ENCODE results near the gene NAPSA. TPM values are rescaled to one million over a fixed set of nuclear protein-coding genes. Genes with fewer than 3 reads are reported as not detected.

NAPSA gene
- total RNA-seq, 1 experiment from 2014 or later = 0.11 TPM

GRCh38 chr19:50380751-50381151 lies 15.3 kb upstream of the NAPSA start:
- no peaks in the 10 kb centered on the region for H3K27me3 ChIP-seq (ENCODE audit: low read length)
- H3K9me2 ChIP-seq (replicated peaks; ENCODE audit: insufficient read depth, low read length) = no peaks in the 10 kb centered on the region
- peaks cover 27% of the 10 kb centered on the region for H3K79me2 ChIP-seq (ENCODE audit: low read length)
- no peak overlapping the region for H3K9ac ChIP-seq (ENCODE audit: low read length)
- H3K4me1 ChIP-seq (ENCODE audit: low read length) = peaks cover 30% of the 10 kb centered on the region
- no peaks in the 10 kb centered on the region for H3K9me3 ChIP-seq (ENCODE audit: low read length)
- H4K20me1 ChIP-seq (ENCODE audit: insufficient read depth, low read depth, low read length) = peaks cover 33% of the 10 kb centered on the region
- H3K4me3 ChIP-seq (ENCODE audit: low read length) = no peak overlapping the region
- H3K36me3 ChIP-seq (ENCODE audit: insufficient read depth, low read length) = peaks cover 21% of the 10 kb centered on the region
- no peak for DNase-seq
- no peak overlapping the region for H2AFZ ChIP-seq (ENCODE audit: low read length)
- no peak overlapping the region for H3K27ac ChIP-seq (ENCODE audit: low read length)
- H3K4me2 ChIP-seq (ENCODE audit: low read depth, low read length, poor library complexity, severe bottlenecking) = no peak overlapping the region

GRCh38 chr19:50380137-50380536 lies 14.7 kb upstream of the NAPSA start:
- Histone ChIP-seq H3K9me3 (ENCODE audit: low read length) (no peaks in the 10 kb centered on the region), H3K4me2 (ENCODE audit: low read depth, low read length, poor library complexity, severe bottlenecking) (no peak overlapping the region), H4K20me1 (ENCODE audit: insufficient read depth, low read depth, low read length) (peaks cover 27% of the 10 kb centered on the region), H3K27me3 (ENCODE audit: low read length) (no peaks in the 10 kb centered on the region), H3K9me2 (replicated peaks; ENCODE audit: insufficient read depth, low read length) (no peaks in the 10 kb centered on the region), H3K4me1 (ENCODE audit: low read length) (peaks cover 29% of the 10 kb centered on the region), H3K9ac (ENCODE audit: low read length) (no peak overlapping the region), H3K36me3 (ENCODE audit: insufficient read depth, low read length) (peaks cover 20% of the 10 kb centered on the region), H3K79me2 (ENCODE audit: low read length) (peaks cover 21% of the 10 kb centered on the region), H3K4me3 (ENCODE audit: low read length) (no peak overlapping the region), H3K27ac (ENCODE audit: low read length) (no peak overlapping the region), H2AFZ (ENCODE audit: low read length) (no peak overlapping the region)
- DNase-seq = no peak

GRCh38 chr19:50379602-50380001 lies 14.2 kb upstream of the NAPSA start:
- no peak for DNase-seq
- Histone ChIP-seq H3K9me2 (replicated peaks; ENCODE audit: insufficient read depth, low read length) (no peaks in the 10 kb centered on the region), H3K27ac (ENCODE audit: low read length) (no peak overlapping the region), H3K9me3 (ENCODE audit: low read length) (no peaks in the 10 kb centered on the region), H3K9ac (ENCODE audit: low read length) (no peak overlapping the region), H4K20me1 (ENCODE audit: insufficient read depth, low read depth, low read length) (peaks cover 24% of the 10 kb centered on the region), H3K36me3 (ENCODE audit: insufficient read depth, low read length) (peaks cover 20% of the 10 kb centered on the region), H3K4me1 (ENCODE audit: low read length) (peaks cover 26% of the 10 kb centered on the region), H3K4me3 (ENCODE audit: low read length) (no peak overlapping the region), H3K4me2 (ENCODE audit: low read depth, low read length, poor library complexity, severe bottlenecking) (no peak overlapping the region), H3K27me3 (ENCODE audit: low read length) (no peaks in the 10 kb centered on the region), H2AFZ (ENCODE audit: low read length) (no peak overlapping the region), H3K79me2 (ENCODE audit: low read length) (peaks cover 15% of the 10 kb centered on the region)

- Histone ChIP-seq H3K27me3 (ENCODE audit: low read length) (no peaks in the 10 kb centered on the region), H3K4me1 (ENCODE audit: low read length) (peaks cover 25% of the 10 kb centered on the region), H3K9me3 (ENCODE audit: low read length) (no peaks in the 10 kb centered on the region), H4K20me1 (ENCODE audit: insufficient read depth, low read depth, low read length) (peaks cover 24% of the 10 kb centered on the region), H3K9me2 (replicated peaks; ENCODE audit: insufficient read depth, low read length) (no peaks in the 10 kb centered on the region), H3K36me3 (ENCODE audit: insufficient read depth, low read length) (peaks cover 20% of the 10 kb centered on the region), H3K4me2 (ENCODE audit: low read depth, low read length, poor library complexity, severe bottlenecking) (no peak overlapping the region), H3K4me3 (ENCODE audit: low read length) (no peak overlapping the region), H2AFZ (ENCODE audit: low read length) (no peak overlapping the region), H3K79me2 (ENCODE audit: low read length) (peaks cover 13% of the 10 kb centered on the region), H3K9ac (ENCODE audit: low read length) (no peak overlapping the region), H3K27ac (ENCODE audit: low read length) (no peak overlapping the region)
- no peak for DNase-seq
Measured at GRCh38 chr19:50378863-50379236, 13.4 kb upstream of the NAPSA start.

GRCh38 chr19:50378169-50378862 lies 12.9 kb upstream of the NAPSA start:
- H3K79me2 ChIP-seq (ENCODE audit: low read length) = peaks cover 13% of the 10 kb centered on the region
- peaks cover 24% of the 10 kb centered on the region for H4K20me1 ChIP-seq (ENCODE audit: insufficient read depth, low read depth, low read length)
- no peak overlapping the region for H3K4me3 ChIP-seq (ENCODE audit: low read length)
- no peak overlapping the region for H2AFZ ChIP-seq (ENCODE audit: low read length)
- H3K36me3 ChIP-seq (ENCODE audit: insufficient read depth, low read length) = peaks cover 20% of the 10 kb centered on the region
- no peaks in the 10 kb centered on the region for H3K27me3 ChIP-seq (ENCODE audit: low read length)
- H3K27ac ChIP-seq (ENCODE audit: low read length) = no peak overlapping the region
- no peak overlapping the region for H3K4me2 ChIP-seq (ENCODE audit: low read depth, low read length, poor library complexity, severe bottlenecking)
- no peak for DNase-seq
- no peak overlapping the region for H3K9ac ChIP-seq (ENCODE audit: low read length)
- no peaks in the 10 kb centered on the region for H3K9me3 ChIP-seq (ENCODE audit: low read length)
- H3K4me1 ChIP-seq (ENCODE audit: low read length) = peaks cover 20% of the 10 kb centered on the region
- H3K9me2 ChIP-seq (replicated peaks; ENCODE audit: insufficient read depth, low read length) = no peaks in the 10 kb centered on the region

GRCh38 chr19:50377517-50377916 lies 12.1 kb upstream of the NAPSA start:
- peak overlapping the region; percentile 32 for H3K4me2 ChIP-seq (ENCODE audit: low read depth, low read length, poor library complexity, severe bottlenecking)
- no peaks in the 10 kb centered on the region for H3K27me3 ChIP-seq (ENCODE audit: low read length)
- peak overlapping the region; percentile 63; the same call in 1 of the 2 replicates for H3K4me3 ChIP-seq (ENCODE audit: low read length)
- peaks cover 13% of the 10 kb centered on the region for H3K79me2 ChIP-seq (ENCODE audit: low read length)
- peak overlapping the region; percentile 7; the same call in 1 of the 2 replicates for H3K9ac ChIP-seq (ENCODE audit: low read length)
- H3K9me3 ChIP-seq (ENCODE audit: low read length) = no peaks in the 10 kb centered on the region
- no peak for DNase-seq
- no peak overlapping the region for H2AFZ ChIP-seq (ENCODE audit: low read length)
- H4K20me1 ChIP-seq (ENCODE audit: insufficient read depth, low read depth, low read length) = peaks cover 24% of the 10 kb centered on the region
- peaks cover 19% of the 10 kb centered on the region for H3K4me1 ChIP-seq (ENCODE audit: low read length)
- no peak overlapping the region for H3K27ac ChIP-seq (ENCODE audit: low read length)
- peaks cover 20% of the 10 kb centered on the region for H3K36me3 ChIP-seq (ENCODE audit: insufficient read depth, low read length)
- no peaks in the 10 kb centered on the region for H3K9me2 ChIP-seq (replicated peaks; ENCODE audit: insufficient read depth, low read length)

- peaks cover 20% of the 10 kb centered on the region for H3K36me3 ChIP-seq (ENCODE audit: insufficient read depth, low read length)
- no peaks in the 10 kb centered on the region for H3K9me3 ChIP-seq (ENCODE audit: low read length)
- H4K20me1 ChIP-seq (ENCODE audit: insufficient read depth, low read depth, low read length) = peaks cover 24% of the 10 kb centered on the region
- no peak overlapping the region for H3K27ac ChIP-seq (ENCODE audit: low read length)
- peak overlapping the region; percentile 32 for H3K4me2 ChIP-seq (ENCODE audit: low read depth, low read length, poor library complexity, severe bottlenecking)
- peaks cover 19% of the 10 kb centered on the region for H3K4me1 ChIP-seq (ENCODE audit: low read length)
- H3K9ac ChIP-seq (ENCODE audit: low read length) = no peak overlapping the region
- no peaks in the 10 kb centered on the region for H3K27me3 ChIP-seq (ENCODE audit: low read length)
- DNase-seq = no peak
- H3K79me2 ChIP-seq (ENCODE audit: low read length) = peaks cover 13% of the 10 kb centered on the region
- peak overlapping the region; percentile 63 for H3K4me3 ChIP-seq (ENCODE audit: low read length)
- H3K9me2 ChIP-seq (replicated peaks; ENCODE audit: insufficient read depth, low read length) = no peaks in the 10 kb centered on the region
- H2AFZ ChIP-seq (ENCODE audit: low read length) = no peak overlapping the region
Measured at GRCh38 chr19:50377051-50377461, 11.6 kb upstream of the NAPSA start.

- H3K79me2 ChIP-seq (ENCODE audit: low read length) = peaks cover 13% of the 10 kb centered on the region
Measured at GRCh38 chr19:50376166-50377050, 11.0 kb upstream of the NAPSA start, which contains the start of gene NR1H2. Gene NR1H2, plus strand, starts transcription at chr19:50376457. Its CDS starts 1,149 bp downstream, at chr19:50377606.

More at GRCh38 chr19:50376166-50377050, 11.0 kb upstream of the NAPSA start, which contains the start of gene NR1H2:
- Histone ChIP-seq H3K4me1 (ENCODE audit: low read length) (peaks cover 19% of the 10 kb centered on the region), H2AFZ (ENCODE audit: low read length) (peak within 1 kb of the TSS; percentile 80), H4K20me1 (ENCODE audit: insufficient read depth, low read depth, low read length) (peaks cover 24% of the 10 kb centered on the region), H3K9me3 (ENCODE audit: low read length) (no peaks in the 10 kb centered on the region), H3K27me3 (ENCODE audit: low read length) (no peaks in the 10 kb centered on the region), H3K9ac (ENCODE audit: low read length) (peak within 1 kb of the TSS; percentile 96), H3K9me2 (replicated peaks; ENCODE audit: insufficient read depth, low read length) (no peaks in the 10 kb centered on the region), H3K4me2 (ENCODE audit: low read depth, low read length, poor library complexity, severe bottlenecking) (peak within 1 kb of the TSS; percentile 95), H3K36me3 (ENCODE audit: insufficient read depth, low read length) (peaks cover 20% of the 10 kb centered on the region), H3K27ac (ENCODE audit: low read length) (peak within 1 kb of the TSS; percentile 94), H3K4me3 (ENCODE audit: low read length) (peak within 1 kb of the TSS; percentile 91)
- peak; percentile 100 for DNase-seq

Measured in Karpas-422 (cell line).